Nephron (organoid): ENCODE measurements around the gene ALPI.
"Not testable (repeated sequence)": the region's sequence is repeated elsewhere in the genome, so short reads cannot be mapped to it uniquely, and the experiment has no call there.

Experiments
- H3K27ac Mint-ChIP-seq, 3 experiments: 2 replicates each; pipeline ENCODE4 v1.8.0; 2020; ENCODE audit warnings: mixed read lengths in 3 of 3, mild to moderate bottlenecking in 2 of 3, moderate library complexity in 1 of 3
- H3K27me3 Mint-ChIP-seq: 2 replicates; pipeline ENCODE4 v1.8.0; 2021; ENCODE audit warnings: low read depth, mild to moderate bottlenecking, moderate library complexity, mixed read lengths
- H3K36me3 Mint-ChIP-seq: 2 replicates; pipeline ENCODE4 v1.8.0; 2020; ENCODE audit warnings: low read depth, mixed read lengths
- H3K4me1 Mint-ChIP-seq: 2 replicates; pipeline ENCODE4 v1.8.0; 2020; ENCODE audit warnings: mixed read lengths
- H3K4me3 Mint-ChIP-seq, 3 experiments: 2 replicates each; pipeline ENCODE4 v1.8.0; 2020; ENCODE audit warnings: mild to moderate bottlenecking in 3 of 3, mixed read lengths in 3 of 3, moderate library complexity in 2 of 3
- H3K9me3 Mint-ChIP-seq: 2 replicates; pipeline ENCODE4 v1.8.0; 2020; ENCODE audit warnings: mixed read lengths
- TF ChIP-seq, protein P1 (sequence below), 3 experiments: fragments of 200-600 bp; sonication (generic); IDR thresholded peaks; one replicate each; pipeline ENCODE4 v1.5.0; 2021; ENCODE audit warnings: antibody characterized with exemption in 3 of 3; ENCODE audit not compliant: unreplicated experiment in 3 of 3

The ALPI gene

DNA sequence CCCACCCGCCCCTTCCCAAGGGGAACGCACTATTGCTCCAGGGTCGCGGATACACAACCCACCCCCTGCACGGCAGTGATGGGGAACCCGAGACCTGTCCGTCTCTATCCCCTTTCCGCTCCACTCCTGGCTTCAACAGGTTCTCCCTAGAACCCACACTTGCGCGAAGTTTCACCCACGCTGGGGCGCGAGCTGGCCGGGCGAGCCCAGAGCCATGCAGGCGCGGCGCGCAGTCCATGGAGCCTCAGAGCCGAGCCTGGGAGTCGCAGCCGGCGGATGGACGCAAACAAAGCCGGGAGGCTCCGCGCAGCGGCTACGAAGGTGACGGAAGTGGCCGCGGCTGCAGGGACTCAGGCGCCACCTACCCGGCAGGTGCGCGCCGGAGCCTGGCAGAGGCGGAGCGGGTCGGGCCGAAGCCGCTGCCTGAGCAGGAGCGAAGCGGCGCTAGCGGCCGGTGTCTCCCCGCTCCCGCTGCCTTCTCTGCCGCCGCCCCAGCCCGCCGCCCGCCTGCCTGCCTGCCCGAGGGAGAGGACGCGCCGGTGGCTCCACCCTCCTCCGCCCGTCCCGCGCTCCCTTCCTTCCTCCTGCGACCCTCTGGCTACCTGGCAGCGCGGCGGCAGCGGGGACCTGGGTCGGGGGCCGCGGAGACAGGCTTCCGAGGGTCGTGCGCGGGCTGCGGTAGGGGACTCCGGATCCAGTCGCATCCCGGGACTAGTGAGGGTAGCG lies 35.3 kb upstream of the ALPI start:
- H3K4me1 Mint-ChIP-seq, result peaks cover 10% of the 10 kb centered on the region
- peaks cover 95% of the 10 kb centered on the region for H3K27me3 Mint-ChIP-seq
- TF ChIP-seq, protein P1, sequence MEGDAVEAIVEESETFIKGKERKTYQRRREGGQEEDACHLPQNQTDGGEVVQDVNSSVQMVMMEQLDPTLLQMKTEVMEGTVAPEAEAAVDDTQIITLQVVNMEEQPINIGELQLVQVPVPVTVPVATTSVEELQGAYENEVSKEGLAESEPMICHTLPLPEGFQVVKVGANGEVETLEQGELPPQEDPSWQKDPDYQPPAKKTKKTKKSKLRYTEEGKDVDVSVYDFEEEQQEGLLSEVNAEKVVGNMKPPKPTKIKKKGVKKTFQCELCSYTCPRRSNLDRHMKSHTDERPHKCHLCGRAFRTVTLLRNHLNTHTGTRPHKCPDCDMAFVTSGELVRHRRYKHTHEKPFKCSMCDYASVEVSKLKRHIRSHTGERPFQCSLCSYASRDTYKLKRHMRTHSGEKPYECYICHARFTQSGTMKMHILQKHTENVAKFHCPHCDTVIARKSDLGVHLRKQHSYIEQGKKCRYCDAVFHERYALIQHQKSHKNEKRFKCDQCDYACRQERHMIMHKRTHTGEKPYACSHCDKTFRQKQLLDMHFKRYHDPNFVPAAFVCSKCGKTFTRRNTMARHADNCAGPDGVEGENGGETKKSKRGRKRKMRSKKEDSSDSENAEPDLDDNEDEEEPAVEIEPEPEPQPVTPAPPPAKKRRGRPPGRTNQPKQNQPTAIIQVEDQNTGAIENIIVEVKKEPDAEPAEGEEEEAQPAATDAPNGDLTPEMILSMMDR (IDR thresholded peaks at IDR 0.05; ENCODE audit: unreplicated experiment in 3 of 3), result no peak

DNA sequence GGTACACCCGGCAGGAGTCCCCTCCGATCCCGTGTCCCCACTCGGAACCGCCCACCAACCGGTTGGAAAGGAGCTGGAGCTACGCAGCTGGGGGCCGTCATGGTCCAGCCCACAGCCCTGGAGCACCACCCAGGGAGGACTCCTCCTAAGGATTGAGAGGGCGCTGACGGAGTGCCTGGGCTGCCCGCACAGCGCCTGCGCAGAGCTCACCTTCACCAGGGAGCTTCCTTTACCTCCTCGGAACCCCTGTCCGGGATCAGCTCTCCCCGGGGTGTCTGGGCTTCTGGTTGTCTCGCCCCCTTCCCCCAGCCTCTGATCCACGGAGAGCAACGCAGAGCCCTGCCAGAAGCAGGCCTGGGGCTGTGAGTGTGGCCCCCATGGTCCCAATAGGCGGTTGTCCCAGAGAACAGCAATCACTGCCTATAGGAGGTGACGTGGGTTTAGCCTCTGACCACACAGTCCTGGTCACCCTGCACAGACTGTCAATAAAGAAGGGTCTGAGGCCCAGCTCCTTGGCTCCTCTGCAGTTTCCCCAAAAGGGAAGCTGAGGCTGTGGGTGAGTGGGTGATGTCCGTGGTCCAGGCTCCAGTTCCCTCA lies 34.7 kb upstream of the ALPI start:
- H3K9me3 Mint-ChIP-seq, result peaks cover 26% of the 10 kb centered on the region
- peak overlapping the region in 1 of 3 experiments; percentile 61 for H3K4me3 Mint-ChIP-seq
- H3K27ac Mint-ChIP-seq, result no peak overlapping the region
- peaks cover 8% of the 10 kb centered on the region for H3K36me3 Mint-ChIP-seq
- TF ChIP-seq, protein P1 (IDR thresholded peaks at IDR 0.05; ENCODE audit: unreplicated experiment in 3 of 3), result no peak
- H3K27me3 Mint-ChIP-seq, result peaks cover 96% of the 10 kb centered on the region
- peaks cover 10% of the 10 kb centered on the region for H3K4me1 Mint-ChIP-seq

More for the DNA sequence above, 35.3 kb upstream of the ALPI start:
- Mint-ChIP-seq H3K9me3 (peaks cover 26% of the 10 kb centered on the region), H3K36me3 (peaks cover 8% of the 10 kb centered on the region), H3K27ac (no peak overlapping the region), H3K4me3 (peak overlapping the region; percentile 40 to 70 (median 56))

DNA sequence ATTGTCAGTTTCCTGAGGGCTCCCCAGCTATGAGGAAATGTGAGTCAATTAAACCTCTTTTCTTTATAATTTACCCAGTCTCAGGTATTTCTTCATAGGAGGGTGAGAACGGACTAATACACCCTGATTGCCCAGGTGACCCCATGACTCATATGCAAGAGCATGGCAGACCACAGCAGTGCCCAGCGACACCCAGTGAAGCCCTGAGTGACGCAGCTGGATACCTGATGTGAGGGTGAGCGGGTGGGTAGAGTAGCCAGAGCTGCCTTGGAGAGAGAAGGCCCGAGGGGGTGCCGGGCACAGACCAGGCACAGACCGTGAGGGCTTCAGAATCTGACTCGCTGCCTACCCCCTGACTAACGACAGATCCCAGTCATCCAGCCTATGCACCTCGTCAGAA lies 33.9 kb upstream of the ALPI start:
- Mint-ChIP-seq H3K9me3 (peaks cover 26% of the 10 kb centered on the region), H3K4me1 (peaks cover 10% of the 10 kb centered on the region), H3K36me3 (peaks cover 8% of the 10 kb centered on the region), H3K27me3 (peaks cover 93% of the 10 kb centered on the region), H3K27ac (no peak overlapping the region), H3K4me3 (peak overlapping the region; percentile 37 to 61 (median 57))
- TF ChIP-seq, protein P1 (IDR thresholded peaks at IDR 0.05; ENCODE audit: unreplicated experiment in 3 of 3), result no peak

DNA sequence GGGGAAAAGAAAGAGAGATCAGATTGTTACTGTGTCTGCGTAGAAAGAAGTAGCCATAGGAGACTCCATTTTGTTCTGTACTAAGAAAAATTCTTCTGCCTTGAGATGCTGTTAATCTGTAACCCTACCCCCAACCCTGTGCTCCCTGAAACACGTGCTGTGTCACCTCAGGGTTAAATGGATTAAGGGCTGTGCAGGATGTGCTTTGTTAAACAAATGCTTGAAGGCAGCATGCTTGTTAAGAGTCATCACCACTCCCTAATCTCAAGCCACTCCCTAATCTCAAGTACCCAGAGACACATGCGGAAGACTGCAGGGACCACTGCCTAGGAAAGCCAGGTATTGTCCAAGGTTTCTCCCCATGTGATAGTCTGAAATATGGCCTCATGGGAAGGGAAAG lies 33.0 kb upstream of the ALPI start:
- H3K4me3 Mint-ChIP-seq, H3K36me3 Mint-ChIP-seq, H3K27ac Mint-ChIP-seq: not testable (repeated sequence)
- Mint-ChIP-seq H3K27me3 (peaks cover 84% of the 10 kb centered on the region), H3K4me1 (peaks cover 10% of the 10 kb centered on the region), H3K9me3 (peaks cover 26% of the 10 kb centered on the region)

DNA sequence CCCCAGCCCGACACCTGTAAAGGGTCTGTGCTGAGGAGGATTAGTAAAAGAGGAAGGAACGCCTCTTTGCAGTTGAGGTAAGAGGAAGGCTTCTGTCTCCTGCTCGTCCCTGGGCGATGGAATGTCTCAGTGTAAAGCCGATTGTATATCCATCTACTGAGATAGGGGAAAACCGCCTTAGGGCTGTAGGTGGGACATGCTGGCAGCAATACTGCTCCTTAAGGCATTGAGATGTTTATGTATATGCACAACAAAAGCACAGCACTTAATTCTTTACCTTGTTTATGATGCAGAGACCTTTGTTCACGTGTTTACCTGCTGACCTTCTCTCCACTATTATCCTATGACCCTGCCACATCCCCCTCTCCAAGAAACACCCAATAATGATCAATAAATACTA lies 32.5 kb upstream of the ALPI start:
- H3K27me3 Mint-ChIP-seq, result peaks cover 80% of the 10 kb centered on the region

DNA sequence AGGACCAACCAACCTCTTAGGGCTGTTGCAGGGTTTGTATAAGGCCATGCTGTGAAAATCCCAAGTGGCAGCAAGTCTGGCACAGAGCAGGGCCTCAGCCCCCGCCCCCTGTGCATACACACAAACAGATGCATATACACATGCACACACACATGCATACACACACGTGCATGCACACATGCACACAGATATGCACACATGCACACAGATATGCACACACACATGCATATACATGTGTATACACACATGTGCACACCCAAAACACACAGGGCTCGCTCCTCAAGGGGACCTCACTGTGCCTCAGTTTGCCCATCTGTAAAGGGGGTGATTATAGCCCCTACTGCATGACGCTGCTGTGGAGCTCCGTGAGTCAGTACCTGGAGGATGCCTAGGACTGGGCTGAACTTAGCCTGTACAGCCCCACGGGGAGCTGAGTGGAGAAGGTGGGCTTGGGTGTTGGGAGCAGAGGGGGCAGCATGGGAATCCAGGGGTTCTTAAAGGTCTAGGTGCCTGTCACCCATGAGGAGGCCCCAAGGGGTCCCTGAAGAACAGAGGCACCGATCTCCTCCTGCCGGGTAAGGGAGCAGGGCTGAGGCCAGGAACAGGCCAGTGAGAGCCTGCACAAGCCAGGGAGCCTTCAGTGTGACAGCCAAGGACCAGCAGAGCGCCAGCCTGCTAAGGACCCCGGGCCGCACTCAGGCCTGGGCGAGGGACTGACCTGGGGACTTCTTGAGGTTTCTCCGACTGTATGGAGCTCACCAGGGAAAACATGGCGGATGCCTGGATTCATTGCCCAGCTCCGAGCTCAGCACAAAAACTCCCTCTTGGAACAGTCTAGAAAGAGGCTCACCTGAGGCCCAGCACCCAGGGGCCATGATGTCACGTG lies 24.0 kb upstream of the ALPI start:
- peaks cover 27% of the 10 kb centered on the region for H3K27me3 Mint-ChIP-seq

More for the DNA sequence above, 32.5 kb upstream of the ALPI start:
- H3K4me3 Mint-ChIP-seq, H3K4me1 Mint-ChIP-seq, H3K27ac Mint-ChIP-seq, H3K36me3 Mint-ChIP-seq: not testable (repeated sequence)
- H3K9me3 Mint-ChIP-seq, result peaks cover 26% of the 10 kb centered on the region

More for the DNA sequence above, 24.0 kb upstream of the ALPI start:
- Mint-ChIP-seq H3K36me3 (no peaks in the 10 kb centered on the region), H3K4me3 (no peak overlapping the region), H3K4me1 (no peaks in the 10 kb centered on the region), H3K27ac (no peak overlapping the region), H3K9me3 (no peaks in the 10 kb centered on the region)
- TF ChIP-seq, protein P1 (IDR thresholded peaks at IDR 0.05; ENCODE audit: unreplicated experiment in 3 of 3), result no peak
